ENCODE measurements around the gene GSK3A. TPM values are rescaled to one million over a fixed set of nuclear protein-coding genes. Genes with fewer than 3 reads are reported as not detected.

Gene GSK3A
- total and polyA plus RNA-seq, 2 of the 4 experiments (the other 2 are of a cell fraction): 8.1 to 43.3 TPM

DNA sequence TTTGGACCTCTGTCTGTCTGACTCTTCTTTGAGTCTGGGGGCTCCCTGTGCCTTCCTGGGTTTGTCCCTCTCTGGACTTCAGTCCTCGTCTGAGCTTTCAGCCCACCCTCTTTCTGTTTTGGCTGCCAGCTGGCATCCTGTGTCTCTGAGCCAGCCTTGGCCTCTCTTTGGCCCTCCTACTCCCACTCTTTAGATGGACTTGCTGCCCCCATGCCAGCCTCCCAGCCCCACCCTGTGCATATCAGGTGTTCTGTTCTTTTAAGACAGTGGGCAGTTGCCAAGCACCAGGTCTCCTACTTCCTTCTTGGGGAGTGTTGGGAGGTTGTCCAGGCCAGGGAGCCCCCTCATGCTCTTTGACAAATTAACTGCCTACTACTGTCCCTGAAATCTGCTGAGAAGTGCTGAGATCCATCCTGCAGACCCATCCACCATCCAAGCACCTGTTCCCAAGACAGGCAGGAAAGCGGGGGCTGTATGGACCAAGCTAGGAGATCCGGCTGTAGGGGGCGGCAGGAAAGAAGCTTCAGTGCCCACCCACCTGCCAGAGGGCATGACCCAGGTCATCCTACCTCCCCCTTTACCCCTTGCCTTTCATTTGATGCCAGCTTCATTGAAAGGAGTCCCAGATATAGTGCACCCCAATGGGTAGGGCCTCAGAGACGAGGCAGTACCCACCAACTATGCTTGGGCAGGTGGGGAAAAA is 36.2 kb upstream of the GSK3A start (continued):
- no peak for TF ChIP-seq CEBPB (IDR thresholded peaks at IDR 0.05; ENCODE audit: low read depth, low read length)

DNA sequence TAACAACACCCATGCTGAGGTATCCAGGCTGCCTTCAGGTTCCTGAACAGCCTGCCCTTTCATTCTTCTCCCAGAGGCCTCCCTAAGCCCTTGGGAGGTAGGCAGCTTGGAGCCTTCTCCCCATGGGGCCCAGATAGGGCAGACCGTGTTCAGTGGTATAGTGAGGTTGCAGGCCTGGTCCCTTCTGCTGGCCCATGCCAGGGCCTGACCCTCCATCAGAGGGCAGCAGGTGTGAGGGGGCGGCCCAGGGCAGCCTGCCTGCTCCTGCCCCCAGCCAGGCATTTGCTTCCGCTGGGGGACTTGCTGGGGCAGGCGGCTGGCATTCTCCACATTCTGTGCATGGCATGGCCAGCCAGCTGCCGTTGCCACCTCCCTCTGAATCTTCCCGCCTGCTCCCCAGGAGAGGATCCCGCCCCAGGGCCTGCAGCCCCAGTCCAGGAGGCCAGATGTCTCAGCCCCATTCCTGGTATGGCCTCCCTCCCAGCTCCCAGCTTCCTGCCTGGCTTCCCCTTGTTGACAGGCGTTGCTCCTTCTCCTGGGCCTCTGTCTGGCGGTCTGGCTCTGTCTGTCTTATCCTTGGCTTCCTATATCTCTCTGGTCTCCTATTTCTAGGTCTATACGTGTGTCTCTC is 35.5 kb upstream of the GSK3A start:
- dilution Hi-C loops (cut with HindIII; ENCODE audit: low sequenced_read_pairs, unreplicated experiment) (no loop called here), in situ Hi-C loops (cut with MboI; ENCODE audit: low sequenced_read_pairs) (no loop called here), intact Hi-C loops (cut with micrococcal nuclease) (no loop called here)
- Histone ChIP-seq H3K79me1 (ENCODE audit: low read depth in 1 of 2, low read length in 2 of 2) (peaks cover 33 to 82% of the 10 kb centered on the region in 2 experiments), H4K5ac (ENCODE audit: low read depth, low read length) (no peak overlapping the region), H3K36me3 (ENCODE audit: control insufficient read depth, insufficient read depth, low read length) (peaks cover 29% of the 10 kb centered on the region), H2BK120ac (ENCODE audit: low read depth, low read length) (no peak overlapping the region), H2BK15ac (ENCODE audit: low read depth, low read length) (no peak overlapping the region), H2BK5ac (ENCODE audit: low read depth, low read length, poor library complexity, severe bottlenecking) (peak overlapping the region; percentile 5), H3K27ac (ENCODE audit: insufficient read depth, low read length) (peak overlapping the region; percentile 15), H2AK9ac (replicated peaks; ENCODE audit: low read depth, low read length, poor library complexity) (peak overlapping the region; percentile 82), H3K27me3 (ENCODE audit: control insufficient read depth, insufficient read depth, low read length) (no peaks in the 10 kb centered on the region), H3K4me1 (ENCODE audit: control insufficient read depth, insufficient read depth, low read length) (peaks cover 40% of the 10 kb centered on the region), H3K9me1 (ENCODE audit: insufficient read depth, low read length) (peaks cover 12% of the 10 kb centered on the region), H3K23ac (ENCODE audit: low read depth, low read length) (no peak overlapping the region), H4K20me1 (ENCODE audit: insufficient read depth, low read length) (peaks cover 42% of the 10 kb centered on the region; the same call in 1 of the 2 replicates), H2AFZ (replicated peaks; ENCODE audit: low read length, poor library complexity) (no peak overlapping the region), H2AK5ac (ENCODE audit: low read depth, low read length) (peak overlapping the region; percentile 30; the same call in 1 of the 2 replicates), H4K8ac (ENCODE audit: low read depth in 2 of 2, low read length in 2 of 2) (no peak overlapping the region), H3K14ac (replicated peaks; ENCODE audit: low read depth, low read length) (no peak overlapping the region), H2BK20ac (ENCODE audit: low read depth, low read length) (no peak overlapping the region), H3K4me2 (ENCODE audit: low read depth, low read length) (no peak overlapping the region), H3K9me3 (ENCODE audit: control insufficient read depth, insufficient read depth, low read length) (no peaks in the 10 kb centered on the region), H4K91ac (ENCODE audit: insufficient read depth, low read depth, low read length) (no peak overlapping the region), H3K4ac (ENCODE audit: low read depth, low read length) (0 out of 2 replicates have a peak overlapping the region, but pooled peaks have one; percentile 13), H3K4me3 (ENCODE audit: insufficient read depth, low read depth, low read length) (no peak overlapping the region), H3K56ac (ENCODE audit: extremely low read depth, insufficient read depth, low read length) (no peak overlapping the region), H3K9ac (ENCODE audit: low read depth, low read length) (no peak overlapping the region), H3K18ac (ENCODE audit: low read depth, low read length) (no peak overlapping the region)
- ATAC-seq (ENCODE audit: low read depth): no peak
- ChIA-PET CTCF (interaction anchor here (3.6 kb wide), 1 partner anchor 33 kb away, joined by 29 read pairs; no protein-coding TSS in a partner anchor), POLR2A (ENCODE audit: unreplicated experiment) (interaction anchor here (0.8 kb wide), 1 partner anchor 34 kb away, joined by 6 read pairs; no protein-coding TSS in a partner anchor)
- WGBS, 2 experiments (ENCODE audit: extremely low coverage in 2 of 2, insufficient read length in 1 of 2): 46% methylated on average over 8 of the region's 10 CpGs; no CpG with 5 or more reads in 1 of the 2 experiments
- BruUV-seq (replicated peaks): no TSS peak
- DNase-seq: no peak
- TF ChIP-seq FOS (IDR thresholded peaks at IDR 0.05; ENCODE audit: low read depth, low read length): no peak
- no peak for TF ChIP-seq NFE2L2 (IDR thresholded peaks at IDR 0.05; ENCODE audit: low read depth, low read length)
- no peak for TF ChIP-seq MXI1 (IDR thresholded peaks at IDR 0.05; ENCODE audit: borderline replicate concordance, low read depth, low read length)
- TF ChIP-seq, protein P1, sequence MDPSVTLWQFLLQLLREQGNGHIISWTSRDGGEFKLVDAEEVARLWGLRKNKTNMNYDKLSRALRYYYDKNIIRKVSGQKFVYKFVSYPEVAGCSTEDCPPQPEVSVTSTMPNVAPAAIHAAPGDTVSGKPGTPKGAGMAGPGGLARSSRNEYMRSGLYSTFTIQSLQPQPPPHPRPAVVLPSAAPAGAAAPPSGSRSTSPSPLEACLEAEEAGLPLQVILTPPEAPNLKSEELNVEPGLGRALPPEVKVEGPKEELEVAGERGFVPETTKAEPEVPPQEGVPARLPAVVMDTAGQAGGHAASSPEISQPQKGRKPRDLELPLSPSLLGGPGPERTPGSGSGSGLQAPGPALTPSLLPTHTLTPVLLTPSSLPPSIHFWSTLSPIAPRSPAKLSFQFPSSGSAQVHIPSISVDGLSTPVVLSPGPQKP (IDR thresholded peaks at IDR 0.05; ENCODE audit: borderline replicate concordance, low read depth, low read length): no peak
- TF ChIP-seq MAFK (IDR thresholded peaks at IDR 0.05; ENCODE audit: low read depth, low read length): no peak
- no peak for TF ChIP-seq BHLHE40 (IDR thresholded peaks at IDR 0.05; ENCODE audit: low read depth, low read length)
- TF ChIP-seq CEBPB (IDR thresholded peaks at IDR 0.05; ENCODE audit: low read depth, low read length): no peak
- TF ChIP-seq RAD21 (IDR thresholded peaks at IDR 0.05; ENCODE audit: low read length): no peak
- no peak for TF ChIP-seq RCOR1 (IDR thresholded peaks at IDR 0.05; ENCODE audit: insufficient replicate concordance, low read length)
- TF ChIP-seq, protein P2, sequence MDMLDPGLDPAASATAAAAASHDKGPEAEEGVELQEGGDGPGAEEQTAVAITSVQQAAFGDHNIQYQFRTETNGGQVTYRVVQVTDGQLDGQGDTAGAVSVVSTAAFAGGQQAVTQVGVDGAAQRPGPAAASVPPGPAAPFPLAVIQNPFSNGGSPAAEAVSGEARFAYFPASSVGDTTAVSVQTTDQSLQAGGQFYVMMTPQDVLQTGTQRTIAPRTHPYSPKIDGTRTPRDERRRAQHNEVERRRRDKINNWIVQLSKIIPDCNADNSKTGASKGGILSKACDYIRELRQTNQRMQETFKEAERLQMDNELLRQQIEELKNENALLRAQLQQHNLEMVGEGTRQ (IDR thresholded peaks at IDR 0.05; ENCODE audit: low read depth, low read length): no peak
- TF ChIP-seq MAZ (IDR thresholded peaks at IDR 0.05; ENCODE audit: borderline replicate concordance, low read depth, low read length): no peak
- no peak for TF ChIP-seq RFX5 (IDR thresholded peaks at IDR 0.05; ENCODE audit: low read depth, low read length)

Data from IMR-90 (cell line).